Mucosa of rectum (tissue), 2 donors: ENCODE data around the gene S1PR2.

Experiments used
- H3K27ac ChIP-seq, 2 donors: one replicate each; pipeline ENCODE4 v1.7.0; 2013; ENCODE audit warnings: inconsistent platforms in 2 of 2, low read depth in 2 of 2, low read length in 2 of 2
- H3K27me3 ChIP-seq, 2 donors: one replicate each; pipeline ENCODE4 v1.7.0; 2013; ENCODE audit warnings: low read length in 2 of 2; ENCODE audit not compliant: control insufficient read depth in 2 of 2, insufficient read depth in 2 of 2
- H3K36me3 ChIP-seq, 2 donors: one replicate each; pipeline ENCODE4 v1.7.0; 2013; ENCODE audit warnings: low read length in 2 of 2; ENCODE audit not compliant: control insufficient read depth in 2 of 2, insufficient read depth in 2 of 2
- H3K4me1 ChIP-seq, 2 donors: one replicate each; pipeline ENCODE4 v1.7.0; 2013; ENCODE audit warnings: low read length in 2 of 2, mild to moderate bottlenecking in 1 of 2; ENCODE audit not compliant: control insufficient read depth in 2 of 2, insufficient read depth in 2 of 2
- H3K4me3 ChIP-seq, 2 donors: one replicate each; pipeline ENCODE4 v1.7.0; 2013; ENCODE audit warnings: low read length in 2 of 2
- H3K9ac ChIP-seq, 2 donors: one replicate each; pipeline ENCODE4 v1.7.0; 2013; ENCODE audit warnings: low read length in 2 of 2, low read depth in 1 of 2, mild to moderate bottlenecking in 1 of 2
- H3K9me3 ChIP-seq, 2 donors: one replicate each; pipeline ENCODE4 v1.7.0; 2013; ENCODE audit warnings: low read length in 2 of 2; ENCODE audit not compliant: control insufficient read depth in 2 of 2
- donor health status: healthy.
- donor health status: Normal muscosa, but diverticular disease.

Gene S1PR2, protein sequence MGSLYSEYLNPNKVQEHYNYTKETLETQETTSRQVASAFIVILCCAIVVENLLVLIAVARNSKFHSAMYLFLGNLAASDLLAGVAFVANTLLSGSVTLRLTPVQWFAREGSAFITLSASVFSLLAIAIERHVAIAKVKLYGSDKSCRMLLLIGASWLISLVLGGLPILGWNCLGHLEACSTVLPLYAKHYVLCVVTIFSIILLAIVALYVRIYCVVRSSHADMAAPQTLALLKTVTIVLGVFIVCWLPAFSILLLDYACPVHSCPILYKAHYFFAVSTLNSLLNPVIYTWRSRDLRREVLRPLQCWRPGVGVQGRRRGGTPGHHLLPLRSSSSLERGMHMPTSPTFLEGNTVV

DNA sequence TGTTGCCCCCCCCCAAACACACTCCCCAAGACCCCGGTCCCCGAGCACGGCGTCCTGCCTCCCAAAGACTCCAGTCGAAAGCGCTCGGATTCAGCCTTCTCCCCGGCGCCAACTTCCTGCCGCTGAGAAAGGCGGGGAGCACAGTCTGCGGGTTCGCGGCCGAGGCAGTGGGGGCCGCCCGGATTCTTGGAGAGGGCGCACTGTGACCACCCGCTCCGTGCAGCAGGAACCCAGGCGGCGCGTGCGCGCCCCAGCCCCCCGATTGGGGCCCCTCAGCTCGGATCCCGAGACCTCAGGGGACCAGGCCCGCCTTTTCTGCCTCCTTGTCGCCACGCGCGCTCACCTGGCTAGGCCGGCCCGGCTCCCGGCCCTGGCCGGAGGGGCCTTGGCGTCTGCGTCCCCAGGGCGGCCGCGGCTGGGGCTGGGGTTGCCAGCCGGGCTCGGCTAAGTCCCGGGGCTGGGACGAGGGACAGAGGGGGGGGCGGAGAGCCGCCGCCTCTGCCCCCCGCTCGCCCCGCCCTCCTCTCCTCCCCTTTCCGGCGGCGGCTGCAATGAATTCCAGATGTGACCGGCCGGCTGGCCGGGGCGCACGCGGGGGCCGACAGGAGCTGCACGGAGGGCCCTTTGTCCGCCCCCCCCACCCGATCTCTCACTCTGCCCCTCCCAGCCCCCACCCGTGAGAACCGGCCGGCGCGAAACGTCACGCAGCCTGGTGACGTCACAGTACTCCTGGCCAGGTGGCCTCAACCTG is at the start of gene S1PR2:
Gene S1PR2 (minus strand): TSS at position 471 of the 751 bp plus-strand sequence. CDS start 6,426 bp downstream, outside the sequence.
- H3K9me3 ChIP-seq: no peaks in the 10 kb centered on the region
- H3K4me3 ChIP-seq: peak within 1 kb of the TSS; percentile 77 to 79
- peak within 1 kb of the TSS; percentile 75 to 86 for H3K9ac ChIP-seq
- no peaks in the 10 kb centered on the region for H3K36me3 ChIP-seq
- H3K4me1 ChIP-seq: peaks cover 6 to 7% of the 10 kb centered on the region in 2 donors
- no peaks in the 10 kb centered on the region for H3K27me3 ChIP-seq
- peak within 1 kb of the TSS; percentile 76 to 85 for H3K27ac ChIP-seq

DNA sequence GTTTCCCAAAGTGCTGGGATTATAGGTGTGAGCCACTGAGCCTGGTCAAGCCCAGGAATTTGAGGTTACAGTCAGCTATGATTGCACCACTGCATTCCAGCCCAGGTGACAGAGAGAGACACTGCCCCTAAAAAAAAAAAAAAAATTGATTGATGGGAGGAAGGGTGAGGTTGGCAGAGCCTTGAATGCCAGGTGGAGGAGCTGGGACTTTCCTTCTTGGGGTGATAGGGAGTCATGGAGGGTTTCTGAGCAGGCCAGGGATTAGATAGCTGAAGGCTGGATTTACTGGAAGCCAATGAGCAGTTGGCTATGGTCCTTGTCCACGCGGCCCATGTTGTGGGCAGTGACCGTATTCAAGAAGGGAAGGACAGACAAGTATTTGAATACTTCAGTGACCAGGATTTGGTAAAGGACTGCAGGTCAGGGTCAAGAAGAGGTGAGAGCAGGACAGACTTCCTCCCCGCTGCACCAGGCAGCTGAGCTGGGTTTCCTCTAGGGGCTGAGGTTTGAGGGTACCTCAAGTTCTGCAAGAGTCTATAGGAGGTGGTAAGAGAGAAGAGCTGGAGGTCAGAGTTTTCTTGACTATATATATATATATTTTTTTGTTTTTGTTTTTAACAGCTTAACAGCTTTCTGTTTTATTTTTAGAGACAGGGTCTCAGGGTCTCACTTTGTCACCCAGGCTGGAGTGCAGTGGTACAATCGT is 48.8 kb upstream of the S1PR2 start:
- Histone ChIP-seq H3K4me3 (no peak overlapping the region), H3K9me3 (no peaks in the 10 kb centered on the region), H3K36me3 (peaks cover 2 to 9% of the 10 kb centered on the region in 2 donors), H3K4me1 (peaks cover 0 to 3% of the 10 kb centered on the region in 2 donors), H3K27ac (no peak overlapping the region), H3K9ac (no peak overlapping the region), H3K27me3 (no peaks in the 10 kb centered on the region)

DNA sequence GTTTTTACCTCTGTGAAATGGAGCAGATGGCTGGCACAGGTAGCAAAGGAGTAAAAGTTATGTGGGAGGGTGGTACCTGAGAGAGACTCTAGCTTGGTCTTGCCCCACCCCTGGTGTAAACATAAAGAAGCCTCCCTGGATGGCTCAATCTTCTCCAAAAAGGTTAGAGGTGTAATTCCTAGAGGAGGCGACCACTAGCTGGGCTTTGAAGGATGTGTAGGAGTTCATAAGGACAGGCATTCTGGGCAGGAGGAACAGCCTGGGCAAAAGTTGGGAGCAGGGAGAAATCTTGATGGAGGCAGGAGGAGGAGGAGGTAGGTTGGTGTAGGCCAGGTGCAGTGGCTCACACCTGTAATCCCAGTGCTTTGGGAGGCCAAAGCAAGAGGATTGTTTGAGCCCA is 47.8 kb upstream of the S1PR2 start:
- Histone ChIP-seq H3K27ac (no peak overlapping the region), H3K4me3 (no peak overlapping the region), H3K9ac (no peak overlapping the region), H3K9me3 (no peaks in the 10 kb centered on the region), H3K36me3 (peaks cover 2 to 9% of the 10 kb centered on the region in 2 donors), H3K27me3 (no peaks in the 10 kb centered on the region), H3K4me1 (peaks cover 0 to 8% of the 10 kb centered on the region in 2 donors)

DNA sequence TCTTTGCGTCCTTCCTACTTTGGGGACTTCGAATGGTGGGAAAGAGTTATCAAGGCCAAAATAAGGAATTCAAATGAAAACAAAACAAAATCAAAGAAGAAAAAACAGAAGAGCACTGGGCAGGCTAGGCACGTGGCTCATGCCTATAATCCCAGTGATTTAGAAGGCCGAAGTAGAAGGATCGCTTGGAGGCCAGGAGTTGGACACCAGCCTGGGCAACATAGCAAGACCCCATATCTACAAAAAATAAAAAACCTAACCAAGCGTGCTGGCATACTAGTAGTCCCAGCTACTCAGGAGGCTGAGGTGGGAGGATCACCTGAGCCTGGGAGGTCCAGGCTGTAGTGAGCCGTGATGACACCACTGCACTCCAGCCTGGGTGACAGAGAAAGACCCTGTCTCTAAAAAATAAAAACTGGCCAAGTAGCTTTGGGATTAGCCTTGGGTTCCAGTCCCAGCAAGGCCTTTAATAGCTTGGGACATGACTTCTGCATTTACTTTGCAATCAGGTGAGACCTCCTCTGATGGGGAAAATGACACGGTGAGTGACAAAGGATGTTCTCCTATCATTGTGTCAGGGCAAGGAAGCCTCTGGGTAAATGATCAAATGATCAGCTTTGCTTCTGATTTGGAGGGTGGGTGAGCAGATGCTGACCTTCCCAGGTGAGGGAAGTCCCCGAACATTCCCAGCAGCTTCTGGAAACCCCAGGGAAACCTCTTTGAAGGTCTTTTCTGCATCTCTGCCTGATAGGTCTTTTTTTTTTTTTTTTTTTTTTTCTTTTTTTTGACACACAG is 46.9 kb upstream of the S1PR2 start:
- no peaks in the 10 kb centered on the region for H3K27me3 ChIP-seq
- H3K27ac ChIP-seq: no peak overlapping the region
- peaks cover 0 to 8% of the 10 kb centered on the region in 2 donors for H3K4me1 ChIP-seq
- peaks cover 2 to 9% of the 10 kb centered on the region in 2 donors for H3K36me3 ChIP-seq
- H3K9me3 ChIP-seq: no peaks in the 10 kb centered on the region
- no peak overlapping the region for H3K4me3 ChIP-seq
- no peak overlapping the region for H3K9ac ChIP-seq

DNA sequence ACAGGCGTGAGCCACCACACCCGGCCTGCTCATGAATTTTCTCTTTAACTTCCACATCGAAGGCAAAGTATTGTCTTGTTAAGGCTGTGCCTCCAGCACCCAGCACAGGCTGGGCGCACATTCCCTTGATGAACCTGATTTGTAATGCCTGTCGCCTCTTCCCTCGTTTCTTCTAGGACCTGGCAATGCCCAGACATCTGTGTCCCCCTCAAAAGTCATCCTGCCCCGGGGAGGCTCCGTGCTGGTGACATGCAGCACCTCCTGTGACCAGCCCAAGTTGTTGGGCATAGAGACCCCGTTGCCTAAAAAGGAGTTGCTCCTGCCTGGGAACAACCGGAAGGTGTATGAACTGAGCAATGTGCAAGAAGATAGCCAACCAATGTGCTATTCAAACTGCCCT is 43.5 kb upstream of the S1PR2 start:
- Histone ChIP-seq H3K4me3 (no peak overlapping the region), H3K36me3 (peaks cover 2 to 9% of the 10 kb centered on the region in 2 donors)

DNA sequence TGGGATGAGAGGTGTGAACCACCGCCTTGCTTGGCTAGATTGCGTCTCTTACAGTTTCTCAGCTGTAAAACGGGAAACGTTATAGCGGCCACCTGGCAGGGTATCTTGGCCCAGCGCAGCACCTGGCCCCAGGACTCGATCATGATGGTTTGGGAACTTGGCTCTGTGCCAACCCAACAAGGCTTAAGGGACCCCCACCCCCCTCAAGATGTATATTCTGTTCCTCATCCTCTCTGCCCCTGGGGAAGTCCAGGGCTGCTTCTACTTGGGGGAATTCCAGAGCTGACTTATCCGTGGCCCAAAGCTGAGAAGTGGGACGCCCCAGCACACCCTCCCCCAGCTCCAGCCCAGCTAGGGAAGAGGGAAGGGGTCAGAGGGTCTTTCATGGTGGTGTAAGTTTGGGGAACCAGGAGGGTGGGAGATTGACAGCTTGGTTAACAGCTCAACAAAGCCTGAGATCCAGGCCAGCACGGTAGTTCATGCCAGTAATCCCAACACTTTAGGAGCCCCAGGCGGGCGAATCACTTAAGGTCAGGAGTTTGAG is 40.5 kb upstream of the S1PR2 start:
- H3K4me1 ChIP-seq: peaks cover 14 to 26% of the 10 kb centered on the region in 2 donors
- H3K9me3 ChIP-seq: no peaks in the 10 kb centered on the region
- peaks cover 5 to 11% of the 10 kb centered on the region in 2 donors for H3K27me3 ChIP-seq
- peak overlapping the region in 1 of 2 donors; percentile 63 for H3K9ac ChIP-seq
- peak overlapping the region; percentile 50 to 73 for H3K4me3 ChIP-seq
- H3K36me3 ChIP-seq: peaks cover 0 to 9% of the 10 kb centered on the region in 2 donors
- peak overlapping the region; percentile 22 to 88 for H3K27ac ChIP-seq

More for the DNA sequence above, 43.5 kb upstream of the S1PR2 start:
- H3K9me3 ChIP-seq: no peaks in the 10 kb centered on the region
- H3K27me3 ChIP-seq: peaks cover 5 to 11% of the 10 kb centered on the region in 2 donors
- H3K9ac ChIP-seq: no peak overlapping the region
- H3K4me1 ChIP-seq: peaks cover 13 to 23% of the 10 kb centered on the region in 2 donors
- H3K27ac ChIP-seq: no peak overlapping the region

DNA sequence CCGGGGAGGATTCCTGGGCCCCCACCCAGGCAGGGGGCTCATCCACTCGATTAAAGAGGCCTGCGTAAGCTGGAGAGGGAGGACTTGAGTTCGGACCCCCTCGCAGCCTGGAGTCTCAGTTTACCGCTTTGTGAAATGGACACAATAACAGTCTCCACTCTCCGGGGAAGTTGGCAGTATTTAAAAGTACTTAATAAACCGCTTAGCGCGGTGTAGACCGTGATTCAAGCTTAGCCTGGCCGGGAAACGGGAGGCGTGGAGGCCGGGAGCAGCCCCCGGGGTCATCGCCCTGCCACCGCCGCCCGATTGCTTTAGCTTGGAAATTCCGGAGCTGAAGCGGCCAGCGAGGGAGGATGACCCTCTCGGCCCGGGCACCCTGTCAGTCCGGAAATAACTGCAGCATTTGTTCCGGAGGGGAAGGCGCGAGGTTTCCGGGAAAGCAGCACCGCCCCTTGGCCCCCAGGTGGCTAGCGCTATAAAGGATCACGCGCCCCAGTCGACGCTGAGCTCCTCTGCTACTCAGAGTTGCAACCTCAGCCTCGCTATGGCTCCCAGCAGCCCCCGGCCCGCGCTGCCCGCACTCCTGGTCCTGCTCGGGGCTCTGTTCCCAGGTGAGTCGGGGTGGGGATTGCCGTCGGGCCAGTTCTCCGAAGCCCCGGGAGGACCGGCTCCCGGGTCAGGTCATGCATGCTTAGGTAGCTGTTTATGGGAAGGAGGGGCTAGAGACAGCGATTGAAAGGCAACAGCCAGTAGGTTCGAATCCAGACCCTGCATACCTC is 39.7 kb upstream of the S1PR2 start, which contains the start of gene ICAM1:
Gene ICAM1 (plus strand): TSS at position 505 of the 779 bp plus-strand sequence. CDS start 40 bp downstream, at position 545.
- no peaks in the 10 kb centered on the region for H3K9me3 ChIP-seq
- peak within 1 kb of the TSS; percentile 56 to 73 for H3K4me3 ChIP-seq
- H3K27ac ChIP-seq: peak within 1 kb of the TSS; percentile 77 to 88
- peaks cover 0 to 9% of the 10 kb centered on the region in 2 donors for H3K36me3 ChIP-seq
- H3K4me1 ChIP-seq: peaks cover 14 to 26% of the 10 kb centered on the region in 2 donors
- H3K9ac ChIP-seq: peak within 1 kb of the TSS; percentile 66 to 70
- peaks cover 5 to 11% of the 10 kb centered on the region in 2 donors for H3K27me3 ChIP-seq

DNA sequence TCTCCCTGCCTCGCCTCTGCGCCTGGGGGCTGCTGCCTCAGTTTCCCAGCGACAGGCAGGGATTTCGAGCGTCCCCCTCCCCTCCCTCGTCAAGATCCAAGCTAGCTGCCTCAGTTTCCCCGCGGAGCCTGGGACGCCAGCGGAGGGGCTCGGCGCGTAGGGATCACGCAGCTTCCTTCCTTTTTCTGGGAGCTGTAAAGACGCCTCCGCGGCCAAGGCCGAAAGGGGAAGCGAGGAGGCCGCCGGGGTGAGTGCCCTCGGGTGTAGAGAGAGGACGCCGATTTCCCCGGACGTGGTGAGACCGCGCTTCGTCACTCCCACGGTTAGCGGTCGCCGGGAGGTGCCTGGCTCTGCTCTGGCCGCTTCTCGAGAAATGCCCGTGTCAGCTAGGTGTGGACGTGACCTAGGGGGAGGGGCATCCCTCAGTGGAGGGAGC is 39.1 kb upstream of the S1PR2 start:
- Histone ChIP-seq H3K4me1 (peaks cover 14 to 24% of the 10 kb centered on the region in 2 donors), H3K9ac (peak overlapping the region; percentile 66 to 70), H3K27me3 (peaks cover 5 to 11% of the 10 kb centered on the region in 2 donors), H3K36me3 (peaks cover 0 to 7% of the 10 kb centered on the region in 2 donors), H3K27ac (peak overlapping the region; percentile 77 to 88), H3K9me3 (no peaks in the 10 kb centered on the region), H3K4me3 (peak overlapping the region; percentile 56 to 73)
